ENCODE measurements around the gene KRT40.

GRCh38 chr17:40975516-40975915 lies 8.6 kb downstream of the KRT40 start:
- TF ChIP-seq POLR2AphosphoS5 (IDR thresholded peaks at IDR 0.05; ENCODE audit: insufficient read depth in 1 of 2, low read depth in 1 of 2): no peak
- no peak for TF ChIP-seq CTCF (IDR thresholded peaks at IDR 0.05)
- no peak for TF ChIP-seq POLR2A (IDR thresholded peaks at IDR 0.05)
